Activated CD8-positive, alpha-beta T cell treated with anti-CD3 and anti-CD28 coated beads, Interleukin-2, amount 10 ng/mL, durations not matched to agents 7 days and 5 days (primary cell): ENCODE measurements around the gene CFD. TPM values are rescaled to one million over a fixed set of nuclear protein-coding genes. Genes with fewer than 3 reads are reported as not detected.

ENCODE experiments used
- ATAC-seq: fragments of 150-1000 bp; cut with Tn5 transposase; one replicate; pipeline ENCODE4 v1.10.0; 2021; ENCODE audit warnings: moderate library complexity
- CTCF ChIA-PET: fragments of 350-600 bp; sonication (Branson Sonifier 250); formaldehyde crosslinking; loops from one replicate; lab custom pipeline; 2021; ENCODE audit warnings: antibody characterized with exemption; lab: Charles Lee
- POLR2A ChIA-PET: fragments of 350-600 bp; sonication (Branson Sonifier 250); formaldehyde crosslinking; loops from one replicate; lab custom pipeline; 2021; ENCODE audit warnings: antibody characterized with exemption; lab: Charles Lee
- DNase-seq: peaks from one replicate; pipeline ENCODE4 v3.0.0-alpha.2; 2020
- H3K27ac Mint-ChIP-seq: one replicate; pipeline ENCODE4 v1.8.0; 2021; ENCODE audit warnings: mild to moderate bottlenecking, mixed read lengths
- H3K27me3 Mint-ChIP-seq: one replicate; pipeline ENCODE4 v1.8.0; 2021; ENCODE audit warnings: low read depth, mixed read lengths
- H3K36me3 Mint-ChIP-seq: one replicate; pipeline ENCODE4 v1.8.0; 2021; ENCODE audit warnings: low read depth, mixed read lengths
- H3K4me1 Mint-ChIP-seq: one replicate; pipeline ENCODE4 v1.8.0; 2021; ENCODE audit warnings: low read depth, mixed read lengths
- H3K4me3 Mint-ChIP-seq: one replicate; pipeline ENCODE4 v1.8.0; 2021; ENCODE audit warnings: mild to moderate bottlenecking, mixed read lengths
- H3K9me3 Mint-ChIP-seq: one replicate; pipeline ENCODE4 v1.8.0; 2022; ENCODE audit warnings: mixed read lengths; ENCODE audit not compliant: insufficient read depth
- total RNA-seq, 2 experiments: library from RNA; stranded (reverse); gene quantifications; one replicate each; pipeline ENCODE4 v1.2.3, GENCODE V29; 2021

The CFD gene
- total RNA-seq, 2 experiments from 2014 or later, result 2.1 to 2.2 TPM

DNA sequence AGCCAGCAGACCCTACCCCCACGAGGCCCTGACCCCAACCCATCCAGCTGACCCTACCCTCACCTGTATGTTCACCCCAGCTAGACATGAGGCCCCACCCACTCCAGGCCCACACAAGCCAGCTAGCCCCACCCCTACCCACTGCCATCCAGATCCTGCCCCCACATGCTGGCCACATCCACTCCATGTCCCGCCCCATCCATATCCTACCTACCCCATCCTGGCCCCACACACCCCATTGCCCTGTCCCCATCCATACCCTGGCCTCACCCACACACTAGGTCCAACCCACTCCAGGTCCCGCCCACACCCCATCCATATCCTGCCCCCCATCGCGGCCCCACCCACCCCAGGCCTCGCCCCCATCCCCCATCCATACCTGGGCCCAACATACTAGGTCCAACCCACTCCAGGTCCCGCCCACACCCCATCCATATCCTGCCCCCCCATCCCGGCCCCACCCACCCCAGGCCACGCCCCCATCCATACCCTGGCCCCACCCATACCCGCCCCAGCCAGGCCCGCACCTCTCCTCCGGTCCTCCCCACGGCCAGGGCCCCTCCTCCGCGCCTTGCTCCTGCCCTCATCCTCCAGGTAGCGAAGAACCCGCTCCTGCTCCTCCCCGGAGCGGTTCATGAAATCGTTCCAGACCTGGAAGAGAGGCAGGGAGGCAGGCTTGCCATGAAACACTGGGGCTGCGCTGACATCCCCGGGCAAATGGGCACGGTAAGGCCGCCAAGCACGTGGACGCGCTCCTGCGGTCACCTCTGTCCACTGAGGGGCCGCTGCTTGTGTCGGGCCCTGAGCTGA is 41.0 kb downstream of the CFD start:
- Mint-ChIP-seq H3K27ac (peak overlapping the region; percentile 60), H3K9me3 (no peaks in the 10 kb centered on the region), H3K27me3 (no peaks in the 10 kb centered on the region), H3K4me3 (no peak overlapping the region), H3K36me3 (peaks cover 28% of the 10 kb centered on the region), H3K4me1 (peaks cover 17% of the 10 kb centered on the region)
- CTCF ChIA-PET, result no interaction called here
- peak; percentile 68 for ATAC-seq
- DNase-seq, result peak; percentile 51
- POLR2A ChIA-PET, result no interaction called here

DNA sequence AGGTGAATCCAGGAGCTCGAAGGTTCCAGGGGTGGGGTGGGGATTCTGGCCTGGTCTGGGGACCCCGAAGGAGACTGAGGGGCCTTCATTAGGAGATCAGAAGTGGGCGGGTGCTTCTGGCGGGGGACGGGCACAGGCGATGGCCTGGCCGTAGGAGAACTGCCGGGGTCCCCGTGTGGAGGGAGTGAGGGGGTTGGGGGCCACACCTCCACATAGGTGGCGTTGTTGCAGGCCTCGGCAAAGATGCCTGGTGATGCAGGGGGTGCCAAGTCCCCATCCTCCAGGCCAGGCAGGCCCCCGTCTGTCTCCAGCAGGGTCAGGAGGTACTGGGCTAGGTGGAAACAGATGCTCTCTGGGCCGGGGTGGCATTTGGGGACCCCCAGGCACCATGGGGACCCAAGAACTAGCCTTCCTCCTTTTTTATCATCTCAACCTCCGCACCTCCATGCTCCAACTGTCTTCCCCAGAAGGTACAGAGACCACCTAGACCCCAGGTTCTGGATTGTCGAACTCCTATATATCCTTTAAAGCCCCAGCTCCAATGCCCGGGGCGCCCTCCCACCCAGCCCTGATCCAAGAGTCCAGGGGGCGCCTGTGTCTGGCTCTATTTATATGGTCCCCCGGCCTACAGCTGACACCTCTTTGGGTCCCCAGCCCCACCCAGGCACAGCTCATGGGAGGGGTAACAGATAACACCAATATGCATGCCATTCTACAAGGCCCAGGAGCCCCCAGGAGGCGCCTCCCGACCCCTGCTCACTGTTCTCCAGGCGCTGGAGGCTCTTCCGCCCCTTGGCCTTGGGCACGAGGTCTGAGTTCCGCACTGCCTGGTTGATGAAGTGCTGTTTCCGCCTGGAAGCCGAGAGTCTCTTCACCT is 42.0 kb downstream of the CFD start:
- ChIA-PET CTCF (interaction anchor here (0.9 kb wide), 1 partner anchor 38 kb away, joined by 3 read pairs; no protein-coding TSS in a partner anchor), POLR2A (interaction anchor here (2.3 kb wide), 1 partner anchor 8 kb away, joined by 7 read pairs; the partner anchor contains the start of genes MED16 and RNU6-9)
- no peaks in the 10 kb centered on the region for H3K9me3 Mint-ChIP-seq
- peaks cover 27% of the 10 kb centered on the region for H3K36me3 Mint-ChIP-seq
- H3K27ac Mint-ChIP-seq, result no peak overlapping the region
- DNase-seq, result no peak
- peaks cover 21% of the 10 kb centered on the region for H3K4me1 Mint-ChIP-seq
- no peak overlapping the region for H3K4me3 Mint-ChIP-seq
- H3K27me3 Mint-ChIP-seq, result no peaks in the 10 kb centered on the region
- ATAC-seq, result no peak

DNA sequence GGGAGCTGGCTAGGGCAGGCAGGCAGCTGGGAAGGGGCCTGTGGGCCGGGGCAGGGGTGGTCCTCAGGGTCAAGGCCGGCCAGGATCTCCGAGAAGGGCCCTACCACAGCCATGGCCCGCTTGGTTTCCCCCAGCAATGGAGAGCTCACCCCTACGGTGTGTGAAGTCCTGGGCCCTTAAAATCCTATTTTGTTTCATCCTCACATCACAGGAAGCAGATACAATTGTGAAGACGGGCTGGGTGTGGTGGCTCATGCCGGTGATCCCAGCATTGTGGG is 42.6 kb downstream of the CFD start:
- DNase-seq (no peak), ATAC-seq (no peak)
- H3K4me1 Mint-ChIP-seq, result peaks cover 26% of the 10 kb centered on the region
- H3K27me3 Mint-ChIP-seq, result no peaks in the 10 kb centered on the region
- H3K4me3 Mint-ChIP-seq, result no peak overlapping the region
- ChIA-PET POLR2A (interaction anchor here (2.3 kb wide), 1 partner anchor 9 kb away, joined by 7 read pairs; the partner anchor contains the start of genes MED16 and RNU6-9), CTCF (interaction anchor here (0.9 kb wide), 1 partner anchor 38 kb away, joined by 3 read pairs; no protein-coding TSS in a partner anchor)
- no peaks in the 10 kb centered on the region for H3K9me3 Mint-ChIP-seq
- no peak overlapping the region for H3K27ac Mint-ChIP-seq
- H3K36me3 Mint-ChIP-seq, result peaks cover 24% of the 10 kb centered on the region

GRCh38 chr19:902446-903226 is 43.2 kb downstream of the CFD start:
- Mint-ChIP-seq H3K4me3 (no peak overlapping the region), H3K27me3 (no peaks in the 10 kb centered on the region), H3K9me3 (no peaks in the 10 kb centered on the region), H3K27ac (no peak overlapping the region), H3K4me1 (peaks cover 32% of the 10 kb centered on the region), H3K36me3 (peaks cover 22% of the 10 kb centered on the region)
- DNase-seq, result no peak
- ChIA-PET CTCF (interaction anchor here (0.9 kb wide), 1 partner anchor 39 kb away, joined by 3 read pairs; no protein-coding TSS in a partner anchor), POLR2A (interaction anchor here (2.3 kb wide), 1 partner anchor 9 kb away, joined by 7 read pairs; the partner anchor contains the start of genes MED16 and RNU6-9)
- no peak for ATAC-seq

DNA sequence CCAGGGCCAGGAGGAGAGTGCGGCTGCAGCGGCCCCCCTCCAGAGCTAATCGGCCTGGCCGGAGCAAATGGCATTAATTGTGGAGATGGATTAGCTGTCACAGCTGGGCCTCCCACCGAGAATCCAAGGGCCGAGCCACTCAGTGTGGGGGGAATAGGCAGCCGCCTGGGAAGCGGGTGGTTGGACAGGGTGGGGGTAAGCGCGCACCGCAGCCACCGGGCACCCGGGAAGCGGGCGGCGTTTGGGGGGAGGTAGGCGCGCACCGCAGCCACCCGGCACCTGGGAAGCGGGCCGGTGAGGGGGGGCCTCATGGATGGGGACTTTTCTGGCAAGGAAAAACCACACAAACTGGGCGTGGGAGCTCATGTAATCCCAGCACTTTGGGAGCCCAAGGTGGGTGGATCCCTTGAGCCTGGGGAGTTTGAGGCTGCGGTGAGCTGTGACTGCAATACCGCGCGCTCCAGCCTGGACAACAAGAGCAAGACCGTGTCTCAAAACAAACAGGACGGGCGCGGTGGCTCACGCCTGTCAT is 43.9 kb downstream of the CFD start:
- POLR2A ChIA-PET, result interaction anchor here (2.3 kb wide), 1 partner anchor 10 kb away, joined by 7 read pairs; the partner anchor contains the start of genes MED16 and RNU6-9
- Mint-ChIP-seq H3K4me1 (peaks cover 38% of the 10 kb centered on the region), H3K27ac (no peak overlapping the region), H3K27me3 (no peaks in the 10 kb centered on the region), H3K36me3 (peaks cover 22% of the 10 kb centered on the region), H3K9me3 (no peaks in the 10 kb centered on the region), H3K4me3 (no peak overlapping the region)
- CTCF ChIA-PET, result interaction anchor here (0.6 to 1.1 kb wide), 2 partner anchors 10 to 878 kb away, joined by 3 read pairs; partner anchors contain the start of genes MED16 and RNU6-9
- DNase-seq (no peak), ATAC-seq (no peak)

- no peaks in the 10 kb centered on the region for H3K9me3 Mint-ChIP-seq
- no peak overlapping the region for H3K4me3 Mint-ChIP-seq
- H3K36me3 Mint-ChIP-seq, result peaks cover 20% of the 10 kb centered on the region
- ATAC-seq, result no peak
- no peak for DNase-seq
- H3K27me3 Mint-ChIP-seq, result no peaks in the 10 kb centered on the region
- H3K27ac Mint-ChIP-seq, result no peak overlapping the region
- ChIA-PET POLR2A (interaction anchor here (0.6 kb wide), 1 partner anchor 63 kb away, joined by 3 read pairs; no protein-coding TSS in a partner anchor), CTCF (interaction anchor here (1.1 kb wide), 1 partner anchor 11 kb away, joined by 3 read pairs; the partner anchor contains the start of genes MED16 and RNU6-9)
- H3K4me1 Mint-ChIP-seq, result peaks cover 50% of the 10 kb centered on the region
Observed at GRCh38 chr19:904545-904944, 45.1 kb downstream of the CFD start.

GRCh38 chr19:906480-906879 is 47.0 kb downstream of the CFD start:
- Mint-ChIP-seq H3K27me3 (no peaks in the 10 kb centered on the region), H3K4me1 (peaks cover 54% of the 10 kb centered on the region), H3K9me3 (no peaks in the 10 kb centered on the region), H3K4me3 (no peak overlapping the region), H3K36me3 (peaks cover 16% of the 10 kb centered on the region), H3K27ac (peak overlapping the region; percentile 72)
- no peak for ATAC-seq
- DNase-seq, result peak; percentile 39
- ChIA-PET CTCF (interaction anchor here (1.1 kb wide), 1 partner anchor 43 kb away, joined by 3 read pairs; no protein-coding TSS in a partner anchor), POLR2A (interaction anchor here (0.8 to 0.9 kb wide), 2 partner anchors 10 to 24 kb away, joined by 3 to 6 read pairs; partner anchors contain the start of gene KISS1R)

DNA sequence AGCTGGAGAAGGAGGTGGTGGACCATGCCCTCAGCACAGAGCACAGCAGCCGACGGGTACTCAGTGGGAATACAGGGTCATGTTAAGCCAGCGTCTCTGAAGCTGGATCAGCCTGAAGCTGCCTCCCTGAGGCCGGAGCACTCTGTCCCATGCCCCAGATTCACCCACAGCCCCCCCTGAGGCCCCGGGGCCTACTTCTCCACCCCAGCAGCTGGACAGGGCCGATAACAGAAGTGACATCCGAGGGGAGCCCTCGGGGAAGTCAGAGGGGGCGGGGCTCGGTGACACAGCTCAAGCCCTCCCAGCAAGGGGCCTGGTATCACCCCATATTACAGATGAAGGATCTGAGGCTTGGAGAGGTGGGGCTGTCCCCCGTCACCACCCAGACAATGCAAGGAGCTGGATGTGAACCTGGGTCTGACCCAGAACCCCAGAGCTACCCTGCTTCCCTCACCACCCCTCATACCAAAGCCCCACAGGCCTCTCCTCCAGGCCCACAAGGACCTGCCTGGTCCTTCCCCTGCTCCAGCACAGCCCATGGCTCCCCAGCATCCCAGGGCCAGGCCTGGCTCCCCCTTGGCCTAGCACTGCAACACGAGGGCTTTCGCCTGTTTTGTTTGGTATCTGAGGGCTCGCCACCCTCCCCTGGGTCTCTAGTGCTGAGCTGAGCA is 47.9 kb downstream of the CFD start:
- ChIA-PET POLR2A (interaction anchor here (0.8 to 2.9 kb wide), 3 partner anchors 9 to 24 kb away, joined by 3 to 36 read pairs (median 6); partner anchors contain the start of genes KISS1R, MED16 and RNU6-9), CTCF (interaction anchor here (1.4 to 3.9 kb wide), 3 partner anchors 11 to 44 kb away, joined by 4 to 36 read pairs (median 8); partner anchors contain the start of genes MED16 and RNU6-9)
- Mint-ChIP-seq H3K4me3 (no peak overlapping the region), H3K27ac (peak overlapping the region; percentile 72), H3K9me3 (no peaks in the 10 kb centered on the region), H3K4me1 (peaks cover 54% of the 10 kb centered on the region), H3K27me3 (no peaks in the 10 kb centered on the region), H3K36me3 (peaks cover 14% of the 10 kb centered on the region)
- ATAC-seq, result no peak
- peak; percentile 52 for DNase-seq

GRCh38 chr19:911197-912033 is 52.0 kb downstream of the CFD start:
- CTCF ChIA-PET, result interaction anchor here (3.9 kb wide), 1 partner anchor 48 kb away, joined by 36 read pairs; no protein-coding TSS in a partner anchor
- no peaks in the 10 kb centered on the region for H3K9me3 Mint-ChIP-seq
- H3K36me3 Mint-ChIP-seq, result peaks cover 8% of the 10 kb centered on the region
- peak overlapping the region; percentile 69 for H3K4me3 Mint-ChIP-seq
- peak overlapping the region; percentile 77 for H3K27ac Mint-ChIP-seq
- POLR2A ChIA-PET, result interaction anchor here (1.4 kb wide), 1 partner anchor 18 kb away, joined by 5 read pairs; the partner anchor contains the start of genes MED16 and RNU6-9
- DNase-seq, result no peak
- no peak for ATAC-seq
- H3K27me3 Mint-ChIP-seq, result no peaks in the 10 kb centered on the region
- H3K4me1 Mint-ChIP-seq, result peaks cover 40% of the 10 kb centered on the region
